Pancreas (tissue), 10 donors: ENCODE data around the gene SYCN. TPM values are rescaled to one million over a fixed set of nuclear protein-coding genes. Genes with fewer than 3 reads are reported as not detected.
A peak's percentile ranks its signal among the peaks of the same experiment; 100 is the strongest.

Source experiments
- ATAC-seq, 4 donors: fragments of 200-7000 bp; cut with Tn5 transposase; one replicate each; pipeline versions ENCODE4 v1.8.0 to v1.9.1; 2020; ENCODE audit warnings: mild to moderate bottlenecking in 4 of 4, moderate library complexity in 4 of 4
- DNase-seq, 6 donors: peaks; one replicate each; pipeline ENCODE4 v3.0.0-alpha.2; 2020
- FAIRE-seq: peaks from 2 replicates; lab custom pipeline; 2012; peaks lifted over from hg19 to GRCh38; lab: Jason Lieb, UNC
- H3K27ac ChIP-seq, 4 donors: fragments of 200-600 bp; sonication (generic); 1 replicate in 3 of 4; 2 replicates in 1 of 4; pipeline versions ENCODE4 v1.5.0 to v1.8.0; 2020
- H3K27me3 ChIP-seq, 4 donors: fragments of 200-600 bp; one replicate each; pipeline ENCODE4 v1.8.0; 2021
- H3K36me3 ChIP-seq, 3 donors: fragments of 200-600 bp; sonication (generic) in 1 of 3; one replicate each; pipeline versions ENCODE4 v1.5.0 to v1.8.0; 2020 to 2021
- H3K4me1 ChIP-seq, 3 donors: fragments of 200-600 bp; one replicate each; pipeline ENCODE4 v1.8.0; 2021
- H3K4me3 ChIP-seq, 4 donors: fragments of 200-600 bp; sonication (generic) in 2 of 4; one replicate each; pipeline versions ENCODE4 v1.5.0 to v1.8.0; 2020 to 2021
- H3K9me3 ChIP-seq, 4 donors: fragments of 200-600 bp; one replicate each; pipeline ENCODE4 v1.8.0; 2021
- WGBS, 2 donors: extraction: QIAGEN DNeasy Blood & Tissue Kit; methylation state at CpG; one replicate each; pipeline ENCODE4 v1.1.7; 2013; 5-methylcytosine and 5-hydroxymethylcytosine counted together
- intact Hi-C, 3 donors: fragments of 100-400 bp; cut with DNase I; formaldehyde crosslinking; loops; one replicate each; pipeline versions ENCODE4 v1.11.1 to v1.14.2; 2022
- polyA plus RNA-seq, 2 donors: library from polyadenylated mRNA; stranded (reverse); fragments of 200-250 nt; gene quantifications; one replicate each; pipeline ENCODE4 v1.2.3, GENCODE V29; 2013
- total RNA-seq, 6 donors: library from RNA; stranded (reverse); fragmentation: NEBNext Ultra II Directional in 4 of 6; extraction: Animal tissue kit (Norgen Biotek cat#: 25700) in 4 of 6; gene quantifications; one replicate each; pipeline versions ENCODE4 v1.2.1 to v1.2.4, GENCODE V29; 2021 to 2023
- TF ChIP-seq, protein P1 (sequence below), 4 donors: fragments of 200-600 bp; sonication (generic) in 3 of 4; IDR thresholded peaks; one replicate each; pipeline versions ENCODE4 v1.5.0 to v1.8.0; 2021; ENCODE audit warnings: antibody characterized with exemption in 4 of 4
- donor health status: healthy with polysubstance abuse.
- donor health status: DM: no; HTN: no; CAD: no; lungs with moderate emphysema.
- donor health status: DM: no; HTN: no; CAD: no.
- donor health status: control.
- donor health status: control.
- donor health status: Bipolar disorder and iron deficiency.
- donor health status: DM: yes; HTN: yes; CAD: no.
- donor health status: DM: no; HTN: no; CAD: no.
- donor health status: DM: no; HTN: no; CAD: no.
- donor health status: DM: yes; HTN: yes; CAD: no.

The SYCN gene
- total and polyA plus RNA-seq, 8 donors: 1,282 to 3,883 (median 2,379) TPM

DNA sequence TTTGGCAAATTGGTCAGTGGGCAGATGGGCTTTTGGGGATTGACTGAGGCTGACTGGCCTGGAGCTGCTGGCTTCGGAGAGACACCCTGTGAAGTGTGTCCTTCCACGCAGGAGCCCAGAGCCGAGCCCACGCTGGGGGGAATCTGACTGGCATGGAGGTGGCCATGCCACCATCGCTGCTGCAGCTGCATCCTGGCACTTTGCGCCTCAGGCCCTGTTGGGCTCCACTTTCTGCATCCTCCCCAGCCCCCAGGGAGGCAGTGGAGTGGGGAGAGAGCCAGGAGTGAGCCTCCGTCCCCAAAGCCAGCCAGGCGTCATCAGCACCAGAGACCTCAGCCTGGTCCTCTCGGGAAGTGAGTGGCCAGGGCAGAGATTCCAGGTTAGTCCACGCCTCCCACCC is 24.3 kb downstream of the SYCN start:
- H3K27me3 ChIP-seq: no peaks in the 10 kb centered on the region
- peak in 1 of 6 donors; percentile 51 for DNase-seq
- no peak overlapping the region for H3K4me3 ChIP-seq
- H3K36me3 ChIP-seq: peaks cover 0 to 17% (median 14%) of the 10 kb centered on the region in 3 donors
- H3K4me1 ChIP-seq: no peaks in the 10 kb centered on the region
- intact Hi-C loops: loop anchor here in 1 of 3 donors (10.0 kb wide), 1 partner anchor 45 kb away; no protein-coding TSS in a partner anchor
- FAIRE-seq: no peak
- H3K9me3 ChIP-seq: no peaks in the 10 kb centered on the region
- no peak overlapping the region for H3K27ac ChIP-seq
- TF ChIP-seq, protein P1, sequence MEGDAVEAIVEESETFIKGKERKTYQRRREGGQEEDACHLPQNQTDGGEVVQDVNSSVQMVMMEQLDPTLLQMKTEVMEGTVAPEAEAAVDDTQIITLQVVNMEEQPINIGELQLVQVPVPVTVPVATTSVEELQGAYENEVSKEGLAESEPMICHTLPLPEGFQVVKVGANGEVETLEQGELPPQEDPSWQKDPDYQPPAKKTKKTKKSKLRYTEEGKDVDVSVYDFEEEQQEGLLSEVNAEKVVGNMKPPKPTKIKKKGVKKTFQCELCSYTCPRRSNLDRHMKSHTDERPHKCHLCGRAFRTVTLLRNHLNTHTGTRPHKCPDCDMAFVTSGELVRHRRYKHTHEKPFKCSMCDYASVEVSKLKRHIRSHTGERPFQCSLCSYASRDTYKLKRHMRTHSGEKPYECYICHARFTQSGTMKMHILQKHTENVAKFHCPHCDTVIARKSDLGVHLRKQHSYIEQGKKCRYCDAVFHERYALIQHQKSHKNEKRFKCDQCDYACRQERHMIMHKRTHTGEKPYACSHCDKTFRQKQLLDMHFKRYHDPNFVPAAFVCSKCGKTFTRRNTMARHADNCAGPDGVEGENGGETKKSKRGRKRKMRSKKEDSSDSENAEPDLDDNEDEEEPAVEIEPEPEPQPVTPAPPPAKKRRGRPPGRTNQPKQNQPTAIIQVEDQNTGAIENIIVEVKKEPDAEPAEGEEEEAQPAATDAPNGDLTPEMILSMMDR (IDR thresholded peaks at IDR 0.05): no peak
- ATAC-seq: peak in 1 of 4 donors; percentile 15
- WGBS, 2 donors: 88 to 93% methylated on average over 10 of the region's 10 CpGs

DNA sequence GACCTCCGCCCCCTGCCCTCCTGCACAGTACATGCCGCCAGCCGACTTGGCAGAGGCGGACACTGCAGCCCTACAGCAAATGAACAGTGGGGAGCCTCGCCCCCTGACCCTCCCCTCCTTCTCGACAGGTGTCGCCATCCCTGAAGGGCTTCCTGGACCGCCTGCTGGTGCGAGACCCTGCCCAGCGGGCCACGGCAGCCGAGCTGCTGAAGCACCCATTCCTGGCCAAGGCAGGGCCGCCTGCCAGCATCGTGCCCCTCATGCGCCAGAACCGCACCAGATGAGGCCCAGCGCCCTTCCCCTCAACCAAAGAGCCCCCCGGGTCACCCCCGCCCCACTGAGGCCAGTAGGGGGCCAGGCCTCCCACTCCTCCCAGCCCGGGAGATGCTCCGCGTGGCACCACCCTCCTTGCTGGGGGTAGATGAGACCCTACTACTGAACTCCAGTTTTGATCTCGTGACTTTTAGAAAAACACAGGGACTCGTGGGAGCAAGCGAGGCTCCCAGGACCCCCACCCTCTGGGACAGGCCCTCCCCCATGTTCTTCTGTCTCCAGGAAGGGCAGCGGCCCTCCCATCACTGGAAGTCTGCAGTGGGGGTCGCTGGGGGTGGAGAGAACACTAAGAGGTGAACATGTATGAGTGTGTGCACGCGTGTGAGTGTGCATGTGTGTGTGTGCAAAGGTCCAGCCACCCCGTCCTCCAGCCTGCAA is 25.6 kb downstream of the SYCN start:
- TF ChIP-seq, protein P1 (IDR thresholded peaks at IDR 0.05): no peak
- no peaks in the 10 kb centered on the region for H3K9me3 ChIP-seq
- no peak overlapping the region for H3K4me3 ChIP-seq
- ATAC-seq (no peak), FAIRE-seq (no peak), DNase-seq (peak in 3 of 6 donors; percentile 15 to 79 (median 48))
- no peaks in the 10 kb centered on the region for H3K27me3 ChIP-seq
- peaks cover 0 to 17% (median 16%) of the 10 kb centered on the region in 3 donors for H3K36me3 ChIP-seq
- no peaks in the 10 kb centered on the region for H3K4me1 ChIP-seq
- 93 to 95% methylated on average over 26 to 30 of the region's 30 CpGs for WGBS, 2 donors
- intact Hi-C loops: no loop called here
- no peak overlapping the region for H3K27ac ChIP-seq

DNA sequence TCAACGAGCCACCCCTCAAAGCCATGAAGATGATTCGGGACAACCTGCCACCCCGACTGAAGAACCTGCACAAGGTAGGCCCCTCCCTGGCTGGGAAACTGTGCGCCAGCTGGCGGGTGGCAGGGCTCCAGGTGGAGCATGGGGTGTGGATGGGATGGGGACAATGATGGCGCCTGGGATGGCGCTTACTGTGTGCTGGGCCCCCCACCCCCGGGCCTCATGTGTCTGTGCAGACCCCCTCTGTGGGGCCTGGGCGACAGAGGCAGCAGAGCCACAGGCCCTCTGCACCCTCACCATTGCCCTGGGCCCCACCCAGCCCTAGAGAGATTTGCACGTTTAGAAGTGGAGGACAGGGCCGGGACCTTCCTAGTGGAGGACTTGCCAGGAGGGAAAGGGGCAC is 26.3 kb downstream of the SYCN start:
- 90 to 92% methylated on average over 11 of the region's 11 CpGs for WGBS, 2 donors
- Histone ChIP-seq H3K4me1 (no peaks in the 10 kb centered on the region), H3K9me3 (no peaks in the 10 kb centered on the region), H3K27me3 (no peaks in the 10 kb centered on the region), H3K27ac (no peak overlapping the region), H3K36me3 (peaks cover 0 to 18% (median 17%) of the 10 kb centered on the region in 3 donors), H3K4me3 (no peak overlapping the region)
- intact Hi-C loops: no loop called here
- TF ChIP-seq, protein P1 (IDR thresholded peaks at IDR 0.05): no peak
- ATAC-seq: no peak
- DNase-seq: peak in 1 of 6 donors; percentile 55
- FAIRE-seq: no peak

DNA sequence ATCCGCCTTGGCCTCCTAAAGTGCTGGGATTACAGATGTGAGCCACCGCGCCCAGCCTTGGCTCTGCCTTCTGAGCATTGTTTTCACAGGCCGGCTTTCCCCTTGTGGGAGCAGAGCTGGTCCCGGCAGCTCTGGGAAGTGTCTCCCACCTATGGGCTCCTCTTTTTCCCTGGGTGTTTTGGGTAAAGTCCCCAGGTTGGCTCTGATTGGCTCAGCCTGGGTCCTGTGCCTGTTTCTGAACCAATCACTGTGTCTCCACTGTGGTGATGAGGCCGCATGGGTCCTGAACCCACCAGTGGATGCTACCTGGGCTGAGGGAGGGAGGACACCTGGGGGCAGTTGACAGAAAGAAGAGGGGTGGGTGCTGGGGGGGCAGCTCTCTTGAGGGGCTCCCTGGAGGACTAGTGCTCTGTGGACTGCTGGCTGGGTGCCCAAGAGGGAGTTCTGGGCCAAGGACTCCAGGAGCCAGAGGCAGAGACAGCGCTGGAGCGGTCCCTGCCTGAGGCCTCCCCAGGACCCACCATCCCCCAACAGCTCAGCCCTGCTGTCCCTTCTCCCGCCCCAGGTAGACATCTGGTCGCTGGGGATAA is 26.9 kb downstream of the SYCN start:
- TF ChIP-seq, protein P1 (IDR thresholded peaks at IDR 0.05): no peak
- ATAC-seq (no peak), FAIRE-seq (no peak), DNase-seq (peak in 3 of 6 donors; percentile 14 to 71 (median 54))
- no peaks in the 10 kb centered on the region for H3K27me3 ChIP-seq
- no peaks in the 10 kb centered on the region for H3K9me3 ChIP-seq
- peaks cover 0 to 23% (median 17%) of the 10 kb centered on the region in 3 donors for H3K36me3 ChIP-seq
- no peak overlapping the region for H3K4me3 ChIP-seq
- intact Hi-C loops: no loop called here
- 91 to 94% methylated on average over 10 of the region's 10 CpGs for WGBS, 2 donors
- H3K4me1 ChIP-seq: no peaks in the 10 kb centered on the region
- no peak overlapping the region for H3K27ac ChIP-seq

DNA sequence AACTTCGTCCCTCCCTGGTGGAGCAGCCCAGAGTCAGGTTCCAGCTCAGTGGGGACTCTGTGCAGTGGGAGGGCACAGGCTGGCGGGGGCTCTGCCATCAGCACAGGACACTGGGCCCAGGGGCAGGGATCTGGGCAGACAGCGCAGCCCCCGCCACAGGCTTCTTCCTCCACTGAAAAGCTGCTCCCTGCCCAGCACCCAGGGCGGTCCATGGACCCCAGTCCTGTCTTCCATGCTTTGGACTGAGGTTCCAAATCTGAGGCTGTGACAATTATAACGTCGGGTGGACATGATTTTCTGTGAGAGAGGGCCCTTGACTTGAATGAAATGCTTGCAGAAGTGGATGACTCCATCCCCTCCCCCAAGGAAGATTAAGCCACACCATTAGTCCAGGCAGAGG is 28.5 kb downstream of the SYCN start:
- intact Hi-C loops: no loop called here
- Histone ChIP-seq H3K9me3 (no peaks in the 10 kb centered on the region), H3K36me3 (peaks cover 0 to 32% (median 17%) of the 10 kb centered on the region in 3 donors), H3K4me3 (no peak overlapping the region), H3K27me3 (no peaks in the 10 kb centered on the region), H3K27ac (no peak overlapping the region), H3K4me1 (no peaks in the 10 kb centered on the region)
- FAIRE-seq (no peak), DNase-seq (no peak), ATAC-seq (no peak)
- 92 to 93% methylated on average over 7 of the region's 7 CpGs for WGBS, 2 donors
- TF ChIP-seq, protein P1 (IDR thresholded peaks at IDR 0.05): no peak
